ENCODE data around the gene LSM14A. TPM values are rescaled to one million over a fixed set of nuclear protein-coding genes. Genes with fewer than 3 reads are reported as not detected.
"Not testable (repeated sequence)": the region's sequence is repeated elsewhere in the genome, so short reads cannot be mapped to it uniquely, and the experiment has no call there.

Gene LSM14A
- total RNA-seq = 69.4 and 86.3 TPM in 2 replicates

GRCh38 chr19:34171877-34172660 lies at the start of gene LSM14A:
Gene LSM14A, plus strand, starts transcription at chr19:34172504. Its CDS starts 139 bp downstream, at chr19:34172643.
- no peak for DNase-seq (ENCODE audit: extremely low read depth, low read depth, low spot score)

- DNase-seq (ENCODE audit: extremely low read depth, low read depth, low spot score) = no peak
These were observed 47.5 kb upstream of the LSM14A start for GRCh38 chr19:34124828-34125227.

GRCh38 chr19:34126966-34127365 lies 45.3 kb upstream of the LSM14A start:
- no peak for DNase-seq (ENCODE audit: extremely low read depth, low read depth, low spot score)

GRCh38 chr19:34127684-34128189 lies 44.6 kb upstream of the LSM14A start:
- no peak for DNase-seq (ENCODE audit: extremely low read depth, low read depth, low spot score)

- no peak for DNase-seq (ENCODE audit: extremely low read depth, low read depth, low spot score)
These were observed 43.6 kb upstream of the LSM14A start for GRCh38 chr19:34128558-34129250.

- DNase-seq (ENCODE audit: extremely low read depth, low read depth, low spot score) = no peak
These were observed 41.2 kb upstream of the LSM14A start for GRCh38 chr19:34131100-34131499.

- not testable (repeated sequence) for DNase-seq (ENCODE audit: extremely low read depth, low read depth, low spot score)
These were observed 40.2 kb upstream of the LSM14A start for GRCh38 chr19:34132145-34132544.

GRCh38 chr19:34132706-34133105 lies 39.6 kb upstream of the LSM14A start:
- DNase-seq (ENCODE audit: extremely low read depth, low read depth, low spot score) = not testable (repeated sequence)

GRCh38 chr19:34134190-34135053 lies 37.9 kb upstream of the LSM14A start:
- no peak for DNase-seq (ENCODE audit: extremely low read depth, low read depth, low spot score)

- DNase-seq (ENCODE audit: extremely low read depth, low read depth, low spot score) = no peak
These were observed 37.1 kb upstream of the LSM14A start for GRCh38 chr19:34135054-34135800.

- no peak for DNase-seq (ENCODE audit: extremely low read depth, low read depth, low spot score)
These were observed 36.3 kb upstream of the LSM14A start for GRCh38 chr19:34135821-34136611.

- DNase-seq (ENCODE audit: extremely low read depth, low read depth, low spot score) = no peak
These were observed 31.3 kb upstream of the LSM14A start for GRCh38 chr19:34141025-34141424.

GRCh38 chr19:34142440-34142839 lies 29.9 kb upstream of the LSM14A start:
- DNase-seq (ENCODE audit: extremely low read depth, low read depth, low spot score) = no peak

- peak; percentile 23 for DNase-seq (ENCODE audit: extremely low read depth, low read depth, low spot score)
These were observed 26.5 kb upstream of the LSM14A start for GRCh38 chr19:34145741-34146202.

GRCh38 chr19:34148658-34149185 lies 23.6 kb upstream of the LSM14A start:
- no peak for DNase-seq (ENCODE audit: extremely low read depth, low read depth, low spot score)

GRCh38 chr19:34149873-34150272 lies 22.4 kb upstream of the LSM14A start:
- DNase-seq (ENCODE audit: extremely low read depth, low read depth, low spot score) = no peak

GRCh38 chr19:34150558-34150957 lies 21.7 kb upstream of the LSM14A start:
- DNase-seq (ENCODE audit: extremely low read depth, low read depth, low spot score) = no peak

GRCh38 chr19:34151439-34151838 lies 20.9 kb upstream of the LSM14A start:
- no peak for DNase-seq (ENCODE audit: extremely low read depth, low read depth, low spot score)

- no peak for DNase-seq (ENCODE audit: extremely low read depth, low read depth, low spot score)
These were observed 17.9 kb upstream of the LSM14A start for GRCh38 chr19:34154401-34154800.

Data from glomerular endothelial cell (primary cell).